ENCODE measurements around the gene ZBP1.

ZBP1 gene

GRCh38 chr20:57620274-57620990, at the start of gene ZBP1:
Gene ZBP1, minus strand, starts transcription at chr20:57620426. Its CDS starts 131 bp downstream, at chr20:57620295.
- no peak for DNase-seq

- no peak for DNase-seq
Observed at GRCh38 chr20:57669632-57670031, 49.4 kb upstream of the ZBP1 start.

GRCh38 chr20:57667924-57668782, 47.9 kb upstream of the ZBP1 start:
- no peak for DNase-seq

- no peak for DNase-seq
Observed at GRCh38 chr20:57667388-57667787, 47.2 kb upstream of the ZBP1 start.

DNA sequence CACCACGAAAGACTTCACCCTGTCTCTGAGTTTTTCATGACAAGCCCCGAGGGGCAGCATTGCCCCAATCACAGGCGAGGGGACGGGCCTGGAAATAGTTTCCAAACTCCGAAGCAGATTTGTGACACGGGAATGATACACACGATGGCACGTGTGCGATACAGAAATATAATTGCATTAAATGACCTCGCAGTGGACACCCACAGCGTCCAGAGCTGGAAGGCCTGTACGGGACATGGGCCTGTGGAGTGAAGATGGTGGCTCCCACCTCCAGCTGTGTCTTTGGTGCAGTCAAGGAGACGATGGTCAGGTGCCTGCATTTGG, 46.6 kb upstream of the ZBP1 start:
- DNase-seq = no peak

GRCh38 chr20:57666106-57666833, 46.0 kb upstream of the ZBP1 start:
- no peak for DNase-seq

DNA sequence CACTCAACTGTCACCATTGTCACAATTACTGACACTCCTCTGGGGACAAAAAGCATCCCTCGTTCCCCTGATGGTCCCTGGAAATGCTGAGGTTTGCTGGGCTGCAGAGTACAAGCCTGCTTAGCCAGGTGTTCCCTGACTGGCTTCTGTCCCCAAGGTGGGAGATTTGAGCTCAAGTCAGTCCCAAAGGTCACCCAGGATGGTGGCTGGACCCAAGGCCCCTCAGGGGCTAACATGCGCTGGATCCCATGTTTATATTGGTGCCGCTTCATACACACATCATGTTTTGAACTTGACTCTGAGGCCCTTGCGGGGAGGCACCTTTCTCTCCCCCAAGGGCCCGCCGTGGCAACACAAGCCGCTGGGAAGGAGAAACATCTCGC, 45.4 kb upstream of the ZBP1 start:
- no peak for DNase-seq

- DNase-seq = no peak
Observed at GRCh38 chr20:57664924-57665588, 44.8 kb upstream of the ZBP1 start.

DNA sequence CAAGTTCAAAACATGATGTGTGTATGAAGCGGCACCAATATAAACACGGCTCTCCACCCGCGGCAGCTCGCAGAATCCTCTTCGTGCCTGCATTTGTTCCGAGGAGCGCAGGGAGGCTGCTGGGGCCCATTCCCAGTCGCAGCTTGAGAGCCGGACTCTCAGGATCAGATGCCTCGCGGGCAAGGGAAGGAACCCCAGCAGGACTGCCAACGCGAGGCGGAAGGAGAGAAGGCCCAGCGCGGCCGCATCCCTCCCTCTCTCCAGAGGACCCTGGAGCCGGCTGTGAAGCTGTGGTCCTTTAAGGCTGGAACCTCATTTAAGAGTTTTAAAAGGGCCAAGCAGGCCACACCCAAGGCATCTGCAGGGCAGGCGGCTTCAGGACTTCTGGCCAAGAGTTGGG, 44.2 kb upstream of the ZBP1 start:
- DNase-seq = no peak

DNA sequence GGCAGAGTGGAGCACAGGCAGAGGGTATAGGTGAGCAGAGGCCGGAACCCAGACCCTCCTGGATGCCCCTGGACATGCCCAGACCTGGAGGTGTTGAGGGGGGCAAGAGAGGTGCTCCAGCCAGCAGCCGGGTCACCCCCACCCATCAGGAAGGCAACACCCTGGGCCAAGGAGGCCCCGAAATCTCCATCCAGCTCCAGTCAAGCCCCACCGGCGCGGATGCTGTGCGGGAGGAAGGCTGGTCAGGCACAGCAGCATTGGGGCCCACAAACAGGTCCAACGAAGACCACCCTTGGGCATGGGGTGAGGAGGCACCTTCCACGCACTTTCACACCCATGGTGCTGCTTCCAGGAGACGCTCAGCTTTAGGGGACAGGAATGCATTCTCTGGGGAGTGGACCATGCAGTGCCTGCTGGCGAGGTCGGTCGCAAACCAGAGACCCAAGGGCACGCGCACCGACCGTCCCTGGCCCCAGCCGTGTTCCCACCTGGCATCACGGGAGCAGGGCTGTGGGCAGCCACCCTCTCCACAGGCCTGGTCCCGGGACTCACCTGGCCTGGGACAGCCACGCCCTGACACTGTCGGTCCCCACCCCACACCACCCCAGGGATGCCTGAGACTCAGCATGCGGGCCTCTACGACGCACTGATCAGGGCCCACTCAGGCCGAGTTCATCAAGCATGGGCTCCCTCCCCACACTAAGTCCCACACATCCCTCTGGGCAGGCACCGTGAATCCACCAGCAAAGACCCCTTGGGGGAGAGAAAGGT, 43.6 kb upstream of the ZBP1 start:
- DNase-seq = no peak

- no peak for DNase-seq
Observed at GRCh38 chr20:57663241-57663640, 43.0 kb upstream of the ZBP1 start.

GRCh38 chr20:57662456-57663240, 42.4 kb upstream of the ZBP1 start:
- DNase-seq = no peak

GRCh38 chr20:57661746-57662455, 41.7 kb upstream of the ZBP1 start:
- DNase-seq = no peak

- DNase-seq = no peak
Observed at GRCh38 chr20:57660922-57661745, 40.9 kb upstream of the ZBP1 start.

DNA sequence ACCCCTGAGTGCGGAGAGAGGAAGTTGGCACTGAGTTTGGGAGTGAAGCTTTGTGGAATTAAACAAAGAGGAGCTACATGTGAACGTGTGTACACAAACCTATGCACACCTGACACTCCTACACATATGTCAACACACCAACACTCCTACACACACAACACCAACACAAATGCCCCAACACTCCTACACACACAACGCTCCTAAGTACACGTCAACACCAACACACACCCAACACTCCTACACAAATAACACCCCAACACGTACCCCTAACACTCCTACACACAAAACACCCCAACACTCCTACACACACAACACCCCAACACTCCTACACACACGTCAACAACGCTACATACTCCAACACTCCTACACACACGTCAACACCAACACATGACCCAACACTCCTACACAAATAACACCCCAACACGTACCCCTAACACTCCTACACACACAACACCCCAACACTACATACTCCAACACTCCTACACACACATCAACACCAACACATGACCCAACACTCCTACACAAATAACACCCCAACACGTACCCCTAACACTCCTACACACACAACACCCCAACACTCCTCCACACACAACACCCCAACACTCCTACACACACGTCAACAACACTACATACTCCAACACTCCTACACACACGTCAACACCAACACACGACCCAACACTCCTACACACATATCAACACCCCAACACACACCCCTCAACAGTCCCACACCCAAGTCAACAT, 40.1 kb upstream of the ZBP1 start:
- DNase-seq = no peak

DNA sequence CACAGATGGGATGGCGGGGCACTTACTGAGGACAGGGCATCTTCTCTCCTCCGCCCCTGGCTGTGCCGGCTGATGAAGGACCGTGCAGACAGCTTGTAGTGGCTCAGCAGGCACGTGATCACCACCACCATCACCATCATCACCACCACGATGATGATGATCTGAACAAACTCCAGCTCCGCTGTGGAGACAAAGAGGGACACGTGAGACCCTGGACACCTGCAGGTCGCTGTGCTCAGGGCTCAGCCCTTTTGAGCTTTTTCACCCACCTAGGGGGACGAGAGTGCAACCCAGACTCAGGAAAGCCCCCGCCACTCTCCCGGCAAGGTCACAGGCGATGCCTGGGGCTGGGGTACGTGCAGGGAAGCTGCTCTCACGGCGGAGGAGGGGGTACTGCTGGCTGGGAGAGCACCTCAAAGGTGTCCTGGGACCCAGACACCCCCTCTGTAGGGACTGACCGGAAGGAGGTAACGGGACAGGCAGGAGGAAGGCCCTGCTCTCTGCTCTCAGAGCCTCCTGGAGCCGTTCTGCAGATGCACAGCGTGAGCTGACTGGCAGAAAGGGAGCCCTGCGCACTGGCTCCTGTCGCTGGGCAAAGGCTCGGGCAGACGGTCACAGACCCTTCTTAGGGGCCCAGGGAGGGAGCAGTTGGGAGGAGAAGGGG, 39.4 kb upstream of the ZBP1 start:
- no peak for DNase-seq

GRCh38 chr20:57658833-57659516, 38.7 kb upstream of the ZBP1 start:
- no peak for DNase-seq

- no peak for DNase-seq
Observed at GRCh38 chr20:57658447-57658832, 38.2 kb upstream of the ZBP1 start.

All from DMS153 (cell line).